ENCODE data around the gene ATP10A.

ATP10A gene

DNA sequence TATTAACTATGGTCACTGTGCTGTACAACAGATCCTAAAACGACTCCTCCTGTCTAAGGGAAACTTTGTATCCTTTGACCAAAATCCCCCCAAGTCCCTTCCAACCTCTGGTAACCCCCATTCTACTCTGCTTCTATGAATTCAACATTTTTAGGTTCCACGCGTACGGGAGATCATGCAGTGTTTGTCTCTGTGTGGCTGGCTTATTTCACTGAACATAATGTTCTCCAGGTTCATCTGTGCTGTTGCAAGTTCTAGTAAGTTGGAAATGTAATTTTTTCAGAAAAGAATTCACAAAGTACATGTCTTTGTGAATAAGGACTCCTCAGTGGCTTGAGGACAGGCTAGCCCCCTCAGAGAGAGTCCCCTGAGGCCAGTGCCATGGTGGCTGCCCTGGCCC lies 66.1 kb downstream of the ATP10A start:
- no peak for DNase-seq (ENCODE audit: low read depth, low spot score)

DNA sequence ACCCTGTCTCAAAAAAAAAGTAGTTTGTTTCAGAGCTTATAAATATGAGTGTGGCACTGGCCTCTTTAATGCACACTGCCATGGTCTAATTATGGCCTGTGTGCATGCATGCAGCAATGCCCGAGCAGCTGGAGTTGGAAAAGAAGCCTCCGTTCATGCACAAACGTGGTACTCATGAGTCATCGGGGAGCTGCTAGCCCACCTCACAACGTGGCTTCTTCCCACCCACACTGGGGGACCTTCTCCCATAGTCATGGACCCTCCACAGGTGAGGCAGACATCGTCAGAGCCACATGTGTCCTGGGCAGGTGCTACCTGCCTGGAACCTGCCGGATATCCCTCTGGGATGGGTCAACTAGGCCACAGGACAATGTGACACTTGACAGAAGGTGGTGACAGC lies 66.7 kb downstream of the ATP10A start:
- no peak for DNase-seq (ENCODE audit: low read depth, low spot score)

DNA sequence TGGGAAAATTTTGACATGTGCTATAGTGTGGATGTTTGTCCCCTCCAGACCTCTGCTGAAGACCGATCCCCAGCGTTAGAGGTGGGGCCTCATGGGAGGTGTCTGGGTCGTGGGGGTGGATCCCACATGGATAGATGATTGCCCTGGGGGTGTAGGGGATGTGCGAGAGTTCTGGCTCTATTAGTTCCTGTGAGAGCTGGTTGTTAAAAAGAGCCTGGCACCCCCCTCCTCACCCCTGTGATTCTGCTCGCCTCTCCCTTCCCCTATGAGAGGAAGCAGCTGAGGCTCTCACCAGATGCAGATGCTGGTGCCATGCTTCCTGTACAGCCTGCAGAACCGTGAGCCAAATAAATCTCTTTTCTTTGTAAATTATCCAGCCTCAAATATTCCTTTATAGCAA lies 67.4 kb downstream of the ATP10A start:
- DNase-seq (ENCODE audit: low read depth, low spot score) = no peak

DNA sequence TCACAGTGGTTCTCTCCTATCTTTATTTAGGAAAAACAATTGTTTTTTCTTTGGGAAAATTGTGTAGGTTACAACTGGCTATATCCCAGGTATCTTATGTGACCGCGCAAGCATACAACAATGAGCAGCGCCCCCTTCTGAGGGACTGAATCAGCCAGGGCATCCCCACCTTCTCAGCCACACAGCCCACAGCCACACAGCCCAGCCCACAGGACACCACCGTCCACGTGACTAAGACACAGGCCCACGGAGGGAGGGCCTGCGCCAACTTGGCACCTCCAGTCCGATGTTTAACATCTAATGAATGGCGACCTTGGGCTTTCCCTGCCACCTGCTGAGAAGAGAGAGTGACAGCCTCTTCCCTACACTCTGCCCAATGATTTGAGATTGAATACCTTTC lies 68.1 kb downstream of the ATP10A start:
- no peak for DNase-seq (ENCODE audit: low read depth, low spot score)

DNA sequence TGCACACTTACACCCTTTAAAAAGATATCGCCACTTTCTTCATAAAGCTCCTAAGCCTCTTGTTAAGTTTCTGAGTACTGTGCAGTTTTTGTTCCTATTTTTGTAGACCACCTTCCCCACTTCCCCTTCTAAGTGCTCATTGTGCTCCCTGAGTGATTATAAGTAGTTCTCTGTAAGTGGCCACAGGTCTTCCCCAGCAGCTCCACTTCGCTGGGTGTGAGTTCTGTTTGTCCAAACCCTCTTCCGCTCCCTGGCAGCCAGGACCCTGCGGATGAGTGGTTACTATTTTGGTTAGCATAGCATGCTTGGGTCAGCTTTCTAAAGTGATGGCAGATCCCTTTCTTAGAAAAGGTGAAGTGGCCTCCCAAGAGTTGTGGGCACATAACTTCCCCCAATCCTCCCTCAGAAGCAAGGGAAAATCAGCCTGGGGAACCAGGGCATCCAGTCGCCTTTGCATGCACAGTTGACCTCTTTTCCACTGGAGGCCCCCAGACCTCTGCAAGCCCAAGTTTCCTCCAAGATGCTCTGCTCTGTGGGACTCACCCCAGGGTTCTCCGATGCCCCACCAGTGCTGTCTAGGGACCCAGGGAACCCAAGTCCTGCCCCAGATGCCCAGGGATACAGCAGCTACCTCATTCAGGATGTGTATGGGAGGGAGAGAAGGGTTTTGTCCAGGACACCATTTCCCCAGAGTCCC lies 69.6 kb downstream of the ATP10A start:
- no peak for DNase-seq (ENCODE audit: low read depth, low spot score)

DNA sequence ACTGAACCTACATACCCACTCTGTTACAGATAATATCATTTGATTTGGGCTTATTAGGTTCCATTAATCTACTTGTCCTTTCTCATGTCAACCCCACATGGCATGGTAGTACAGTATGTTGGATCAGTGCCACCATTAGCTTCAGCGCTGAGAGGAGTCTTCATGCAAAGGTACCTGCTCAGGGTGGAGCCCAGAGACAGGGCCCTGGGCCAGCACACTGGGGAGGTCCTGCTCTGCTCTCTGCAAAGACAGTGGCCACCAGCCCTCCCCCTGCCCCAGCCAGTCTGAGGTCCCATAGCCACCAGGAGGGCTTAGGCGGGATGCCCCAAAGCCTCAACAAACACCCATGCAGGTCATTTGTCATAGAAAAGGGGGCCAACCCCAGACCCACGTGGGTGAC lies 71.0 kb downstream of the ATP10A start:
- DNase-seq (ENCODE audit: low read depth, low spot score) = no peak

DNA sequence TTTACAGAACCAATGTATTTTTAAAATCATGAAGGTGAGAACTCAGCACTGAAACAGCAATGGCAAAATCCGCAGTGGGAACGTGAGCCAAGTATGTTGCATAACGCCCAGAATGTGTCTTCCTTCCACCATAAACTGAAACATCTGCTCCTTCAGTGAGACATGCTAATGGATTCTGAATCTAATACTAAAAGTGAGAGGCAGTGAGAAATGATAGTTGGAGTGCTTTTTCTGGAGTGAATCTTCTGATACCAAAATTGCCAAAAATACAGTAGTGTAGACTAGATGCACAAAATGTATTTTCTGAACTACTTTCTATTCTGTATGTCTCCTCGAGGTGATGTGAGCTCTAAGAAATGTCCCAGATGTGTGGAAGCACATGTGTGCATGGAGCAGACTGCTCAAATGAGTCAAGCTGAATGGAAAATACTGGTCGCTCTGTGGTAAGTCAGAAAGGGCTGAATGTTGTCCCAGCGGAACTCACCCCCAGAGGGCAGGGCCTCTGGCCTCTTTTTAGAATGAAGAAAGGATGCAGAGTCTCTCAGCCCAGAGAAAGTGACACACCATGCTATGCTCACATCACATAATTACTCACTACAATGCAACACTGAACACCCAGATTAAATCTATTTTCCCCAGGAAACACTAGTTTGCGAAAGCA lies 73.0 kb downstream of the ATP10A start:
- DNase-seq (ENCODE audit: low read depth, low spot score) = no peak

DNA sequence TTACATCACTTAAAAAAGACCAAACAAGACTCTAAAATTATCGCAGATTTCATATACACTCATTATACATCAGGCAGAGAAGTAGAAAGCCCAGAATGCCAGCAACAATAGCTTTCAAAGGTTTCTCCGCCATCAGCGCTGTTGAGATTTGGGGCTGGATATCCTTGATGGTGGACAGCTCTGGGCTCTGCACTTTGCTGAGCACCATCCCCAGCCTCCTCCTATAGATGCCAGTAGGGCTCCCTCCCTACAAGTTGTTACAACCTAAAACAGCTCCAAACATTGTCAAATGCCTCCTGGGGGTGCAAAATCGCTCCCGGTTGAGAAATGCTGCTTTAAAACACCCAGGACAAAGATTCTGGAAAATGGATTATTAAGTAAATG lies 73.5 kb downstream of the ATP10A start:
- DNase-seq (ENCODE audit: low read depth, low spot score) = no peak

DNA sequence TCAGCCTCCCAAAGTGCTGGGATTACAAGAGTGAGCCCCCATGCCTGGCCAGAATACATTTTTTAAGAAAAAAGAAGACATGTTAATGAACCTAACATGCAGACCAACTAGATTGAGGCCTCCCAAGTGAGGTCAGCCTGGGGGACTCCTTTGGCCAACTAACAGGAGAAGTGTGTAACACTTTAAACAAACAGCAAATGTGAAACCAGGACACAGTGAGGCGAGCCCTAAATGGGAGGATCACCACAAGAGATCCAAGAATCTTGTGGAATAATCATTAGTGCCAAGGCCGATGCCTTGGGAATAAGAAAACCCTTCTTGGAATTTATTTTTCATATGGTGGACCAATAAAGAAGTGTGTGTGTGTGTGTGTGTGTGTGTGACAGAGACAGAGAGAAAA lies 73.9 kb downstream of the ATP10A start:
- no peak for DNase-seq (ENCODE audit: low read depth, low spot score)

DNA sequence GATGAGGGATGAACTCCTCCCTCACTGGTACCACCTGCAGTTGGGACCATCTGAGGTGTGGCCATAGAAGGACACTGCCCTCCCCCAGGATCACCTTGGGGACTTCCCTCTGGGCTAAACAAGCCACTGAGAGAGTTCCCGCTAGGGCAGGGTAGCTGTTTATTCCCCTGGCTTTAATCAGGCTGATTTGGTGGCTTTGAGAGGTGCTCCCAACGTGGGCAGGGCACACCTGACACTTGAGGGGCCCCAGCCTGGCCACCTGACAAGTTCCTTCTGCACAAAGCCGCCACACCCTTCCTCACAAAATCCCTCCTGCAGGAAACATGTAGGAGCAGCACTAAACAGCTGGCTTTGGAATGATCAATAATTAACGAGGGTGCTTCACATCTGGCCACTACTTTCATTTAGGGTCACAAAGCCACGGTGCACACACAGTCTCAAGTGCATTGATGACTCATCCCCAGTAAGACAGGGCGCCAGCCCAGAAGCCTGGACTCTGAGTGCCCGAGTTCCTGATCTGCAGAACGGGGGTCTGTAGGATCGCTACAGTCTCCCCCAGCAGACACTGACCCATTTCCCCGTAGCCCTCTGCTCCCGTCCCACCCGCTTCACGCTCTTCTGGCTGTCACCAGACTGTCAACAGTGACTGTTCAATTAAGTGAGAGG lies 75.1 kb downstream of the ATP10A start:
- DNase-seq (ENCODE audit: low read depth, low spot score) = no peak

DNA sequence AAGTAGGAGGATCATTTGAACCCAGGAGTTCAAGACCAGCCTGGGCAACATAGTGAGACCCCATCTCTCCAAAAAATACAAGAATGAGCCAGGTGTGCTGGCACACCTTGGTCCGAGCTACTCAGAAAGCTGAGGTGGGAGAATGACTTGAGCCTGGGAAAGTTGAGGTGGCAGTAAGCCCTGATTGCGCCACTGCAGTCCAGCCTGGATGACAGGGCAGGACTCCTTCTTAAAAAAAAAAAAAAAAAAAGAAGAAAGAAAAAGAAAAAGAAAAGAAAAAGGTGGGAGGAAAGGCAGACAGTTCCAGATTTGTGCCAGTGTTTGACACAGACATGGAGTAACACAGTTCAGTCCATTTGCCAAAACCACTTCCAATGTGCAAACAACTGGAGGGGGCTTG lies 75.7 kb downstream of the ATP10A start:
- DNase-seq (ENCODE audit: low read depth, low spot score) = no peak

DNA sequence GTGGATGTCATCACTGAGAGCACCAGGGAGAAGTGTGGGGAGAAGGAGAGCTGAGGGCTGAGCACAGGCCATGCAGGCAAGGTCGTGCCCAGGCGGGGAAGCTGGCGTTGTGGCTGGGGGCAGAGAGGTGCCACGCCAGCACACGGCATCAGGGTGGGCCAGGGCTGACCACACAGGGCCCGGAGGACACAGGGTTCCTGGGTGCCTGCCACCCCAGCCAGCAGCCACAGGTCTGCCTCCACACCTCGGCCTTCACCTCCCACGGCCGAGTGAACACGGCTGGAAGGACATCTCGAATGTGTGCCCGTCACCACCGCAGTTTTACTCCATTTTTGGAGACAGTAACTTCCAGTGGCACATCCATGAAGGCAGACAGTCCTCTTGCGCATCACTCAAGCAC lies 77.1 kb downstream of the ATP10A start:
- no peak for DNase-seq (ENCODE audit: low read depth, low spot score)

DNA sequence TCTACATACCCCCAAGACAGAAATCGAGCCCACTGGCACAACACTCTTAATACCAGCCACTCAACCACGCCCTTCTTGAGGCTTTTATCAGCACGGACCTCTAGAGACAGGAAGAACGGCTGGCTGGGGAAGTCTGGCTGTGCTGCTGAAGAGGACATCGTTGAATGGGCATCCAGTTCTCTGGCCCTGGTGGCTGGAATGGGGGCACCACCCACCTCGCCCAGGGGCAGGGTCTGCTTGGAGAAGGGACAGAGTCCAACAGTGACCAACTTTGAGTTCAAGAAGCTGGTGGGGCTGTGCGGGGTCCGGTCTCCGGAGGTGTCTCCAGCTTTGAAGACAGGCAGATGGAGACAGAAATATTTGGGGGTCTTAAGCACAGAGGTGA lies 77.5 kb downstream of the ATP10A start:
- no peak for DNase-seq (ENCODE audit: low read depth, low spot score)

DNA sequence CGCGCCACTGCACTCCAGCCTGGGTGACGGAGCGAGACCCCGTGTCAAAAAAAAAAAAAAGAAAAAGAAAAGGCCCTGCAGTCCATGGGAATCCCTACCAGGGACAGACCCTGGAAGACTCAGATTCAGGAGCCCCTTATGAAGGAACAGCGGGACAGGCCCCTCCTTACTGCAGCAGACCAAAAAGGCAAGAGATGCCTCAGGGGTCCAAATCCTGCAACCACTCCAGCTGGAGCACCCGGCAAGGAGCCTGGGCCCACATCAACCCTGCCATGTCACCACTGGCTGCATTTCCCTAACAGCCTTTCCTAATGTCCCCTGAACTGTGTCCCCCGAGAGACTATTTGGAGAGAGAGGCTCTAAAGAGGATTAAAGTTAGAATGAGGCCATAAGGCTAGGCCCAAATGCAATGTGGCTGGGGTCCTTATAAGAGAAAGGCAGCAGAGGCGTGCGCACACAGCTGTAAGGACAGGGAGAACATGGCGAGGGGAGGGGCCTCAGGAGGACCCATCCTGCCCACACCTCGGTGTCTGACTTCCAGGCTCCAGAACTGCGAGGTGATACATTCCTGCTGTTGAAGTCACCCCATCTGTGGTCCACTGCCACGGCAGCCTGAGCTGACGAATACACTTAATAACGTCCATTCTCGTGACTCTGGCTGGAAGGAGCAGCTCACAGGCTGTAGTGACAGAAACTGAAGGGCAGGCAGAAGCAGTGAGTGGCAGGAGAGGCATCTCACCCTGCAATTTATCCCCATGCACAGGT lies 78.1 kb downstream of the ATP10A start:
- DNase-seq (ENCODE audit: low read depth, low spot score) = no peak

DNA sequence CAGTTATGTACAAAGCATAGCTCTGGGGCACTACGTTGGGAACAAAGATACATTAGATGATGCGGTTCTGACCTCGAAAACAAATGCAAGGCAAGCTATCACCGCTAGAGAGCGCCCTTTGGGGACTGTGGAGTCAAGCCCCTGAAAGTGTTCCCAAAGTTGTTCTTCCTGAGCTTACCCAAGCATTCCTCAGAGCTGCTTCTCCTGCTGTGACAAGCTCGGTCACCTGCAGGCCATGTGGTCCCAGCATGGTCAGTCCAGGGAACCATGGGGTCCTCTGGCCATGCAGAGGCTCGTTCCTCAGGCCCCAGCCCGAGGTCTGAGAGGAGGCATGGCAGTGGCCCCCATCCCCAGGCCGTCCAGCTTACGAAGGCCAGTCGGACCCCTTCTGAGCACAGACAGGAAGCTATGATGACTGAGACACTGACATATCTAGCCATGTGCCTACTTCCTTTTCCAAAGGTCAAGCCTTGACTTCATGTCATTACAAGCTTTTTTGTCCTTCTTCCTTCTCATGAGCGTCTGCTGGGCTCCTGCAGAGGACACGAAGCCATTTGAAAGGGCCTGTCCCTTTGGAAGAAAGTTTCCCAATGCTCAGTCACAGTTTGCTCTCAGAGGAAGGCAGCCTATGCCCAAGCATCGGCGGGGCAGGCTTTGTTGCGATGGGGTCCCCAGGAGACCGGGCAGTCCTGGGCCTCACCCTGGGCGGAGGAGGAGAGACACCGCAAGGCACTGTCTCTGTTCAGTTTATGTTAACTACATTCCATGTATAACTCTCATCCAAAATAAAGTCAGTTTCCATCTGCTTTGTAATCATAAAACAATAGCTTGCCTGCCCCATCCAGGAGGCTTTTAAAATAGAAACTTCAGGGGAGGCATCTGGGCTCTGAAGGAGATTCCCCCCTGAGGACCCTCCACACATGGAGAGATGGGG lies 79.3 kb downstream of the ATP10A start:
- DNase-seq (ENCODE audit: low read depth, low spot score) = peak; percentile 54

DNA sequence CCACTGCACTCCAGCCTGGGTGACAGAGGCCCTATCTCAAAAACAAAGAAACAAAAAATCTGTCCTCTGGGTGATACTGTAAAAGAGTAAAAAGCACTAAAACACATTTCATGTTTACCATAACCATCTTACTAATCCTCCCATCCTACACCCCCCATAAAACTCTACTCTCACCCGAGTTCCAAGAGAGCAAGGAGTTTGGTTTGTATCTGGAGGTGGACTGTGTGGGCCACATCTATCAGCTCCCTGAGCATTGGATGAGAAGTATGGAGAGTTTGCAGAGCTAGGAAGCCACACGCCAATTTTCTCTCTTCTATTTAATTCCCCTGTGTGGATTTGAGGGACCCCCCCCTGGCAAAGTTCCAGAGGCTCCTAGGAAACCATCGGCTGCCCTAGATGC lies 80.0 kb downstream of the ATP10A start:
- no peak for DNase-seq (ENCODE audit: low read depth, low spot score)

DNA sequence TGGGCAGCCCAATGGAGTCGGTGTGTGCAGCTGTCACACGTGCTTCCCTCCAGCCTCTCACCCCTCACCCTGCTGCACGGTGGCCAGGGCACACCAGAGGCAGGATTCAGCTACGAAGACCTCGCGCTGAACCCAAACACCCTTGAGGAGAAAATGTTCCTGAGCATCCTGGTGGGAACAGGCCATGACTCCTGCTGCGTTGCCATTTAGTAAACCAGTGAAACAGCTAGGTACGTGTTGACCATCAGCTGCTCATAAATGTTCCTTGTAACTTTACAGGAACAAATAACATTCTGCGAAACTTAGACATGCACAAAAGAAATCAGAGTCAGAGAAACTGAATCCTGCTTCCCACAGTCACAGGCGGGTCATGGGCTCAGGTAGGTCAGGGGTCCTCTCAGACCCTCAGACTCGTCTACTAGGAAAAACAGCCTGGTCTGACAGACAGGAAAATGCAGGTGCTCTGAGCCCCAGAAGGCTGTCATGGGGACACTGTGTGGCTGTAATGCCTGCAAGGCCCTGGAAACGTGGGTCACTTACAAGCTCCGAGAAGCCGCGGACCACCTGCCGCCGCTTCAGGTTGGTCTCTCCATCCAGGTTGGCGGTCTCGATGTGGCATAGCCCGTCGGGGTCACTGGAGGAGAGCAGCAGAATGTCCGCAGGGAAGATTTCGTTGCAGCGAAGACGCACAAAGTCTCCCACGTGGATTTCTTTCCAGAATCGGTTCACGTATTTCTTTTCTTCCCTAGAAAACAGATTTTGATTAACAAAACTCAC lies 82.5 kb downstream of the ATP10A start:
- no peak for DNase-seq (ENCODE audit: low read depth, low spot score)

DNA sequence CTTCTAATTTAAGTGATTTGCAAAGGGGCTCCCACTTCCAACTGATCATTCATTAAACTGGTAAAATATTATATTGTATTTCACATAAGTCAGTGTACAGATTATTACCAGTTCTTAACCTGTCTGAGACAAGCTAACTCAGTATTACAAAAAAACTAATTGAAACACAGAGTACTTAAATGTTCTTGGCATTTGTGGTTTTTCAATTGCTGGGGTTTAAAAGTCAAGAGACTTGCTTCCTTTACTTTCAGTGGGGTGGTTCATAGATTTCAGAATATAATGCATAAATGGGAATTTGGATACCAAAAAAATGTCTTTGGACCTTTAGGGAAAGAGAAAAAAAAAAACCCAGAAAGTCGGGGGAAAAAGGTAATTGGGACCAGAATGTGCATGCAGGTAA lies 85.0 kb downstream of the ATP10A start:
- no peak for DNase-seq (ENCODE audit: low read depth, low spot score)

DNA sequence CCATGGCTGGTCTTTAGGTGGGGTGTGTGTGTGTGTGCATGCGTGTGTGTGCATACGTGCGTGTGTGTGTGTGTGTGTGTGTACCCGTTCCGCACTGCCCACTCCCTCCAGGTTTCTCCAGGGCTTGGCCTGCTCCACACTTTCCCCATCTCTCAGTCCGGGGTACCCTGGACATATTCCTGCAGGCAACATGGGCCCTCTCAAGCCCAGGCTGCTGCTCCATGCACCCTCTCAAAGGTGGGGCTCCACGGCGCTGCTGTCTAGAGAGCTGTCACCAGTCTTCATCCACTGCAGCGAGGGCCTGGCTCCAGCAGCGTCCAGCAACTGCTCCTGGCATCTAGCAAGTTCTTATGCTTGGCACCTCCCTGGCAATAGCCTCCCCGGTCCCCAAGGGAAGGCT lies 86.1 kb downstream of the ATP10A start:
- DNase-seq (ENCODE audit: low read depth, low spot score) = no peak

DNA sequence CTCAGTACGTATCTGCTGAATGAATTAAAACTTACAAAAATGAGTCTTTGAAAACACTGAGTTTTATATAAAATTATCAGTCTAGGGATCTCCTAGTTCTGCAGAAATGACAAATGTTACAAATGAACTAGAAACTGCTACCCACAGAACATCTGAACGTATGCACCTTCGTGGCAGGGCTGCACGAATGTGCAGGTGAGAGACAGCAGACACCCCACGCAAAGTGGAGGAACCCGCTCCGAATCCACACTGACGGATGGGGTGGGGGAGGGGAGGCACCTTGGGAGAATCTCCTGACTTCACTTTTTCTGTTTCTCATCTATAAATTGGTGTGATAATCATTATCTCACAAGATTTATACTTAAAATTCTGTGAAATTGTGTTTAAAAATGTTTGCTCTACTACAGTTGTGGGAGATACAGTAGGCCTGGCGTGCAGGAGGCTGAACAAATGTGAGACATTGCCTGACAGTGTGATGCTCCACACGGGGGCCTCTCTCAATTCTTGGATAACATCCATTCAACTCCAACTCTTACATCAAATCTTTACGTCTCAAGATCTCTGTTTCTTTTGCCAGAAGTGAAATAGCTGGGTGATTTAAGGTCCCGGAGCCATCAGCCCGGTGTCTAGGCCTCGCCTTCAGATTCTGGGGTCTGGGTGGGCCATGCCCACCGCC lies 86.9 kb downstream of the ATP10A start:
- DNase-seq (ENCODE audit: low read depth, low spot score) = no peak

All from iPS DF 19.7 (cell line).